Heart left ventricle (tissue), 16 donors: Measurements from ENCODE around the gene ST8SIA6. TPM values are rescaled to one million over a fixed set of nuclear protein-coding genes. Genes with fewer than 3 reads are reported as not detected.

Source experiments
- ATAC-seq, 4 donors: fragments of 200-7000 bp; cut with Tn5 transposase; one replicate each; pipeline ENCODE4 v1.9.1; 2020 to 2022; ENCODE audit warnings: moderate library complexity in 4 of 4, mild to moderate bottlenecking in 3 of 4, moderate number of reproducible peaks in 1 of 4
- DNase-seq, 5 donors: peaks; one replicate each; pipeline ENCODE4 v3.0.0-alpha.2; 2020
- H3K27ac ChIP-seq, 12 donors: fragments of 200-600 bp; sonication (generic) in 4 of 12; one replicate each; pipeline versions ENCODE4 v1.5.0 to v1.8.0; 2016 to 2022; ENCODE audit warnings: mild to moderate bottlenecking in 2 of 12
- H3K27me3 ChIP-seq, 9 donors: fragments of 200-600 bp; sonication (generic) in 2 of 9; one replicate each; pipeline versions ENCODE4 v1.5.1 to v1.8.0; 2016 to 2022; ENCODE audit warnings: mild to moderate bottlenecking in 3 of 9
- H3K36me3 ChIP-seq, 9 donors: fragments of 200-600 bp; sonication (generic) in 2 of 9; one replicate each; pipeline versions ENCODE4 v1.5.0 to v1.8.0; 2018 to 2022; ENCODE audit warnings: mild to moderate bottlenecking in 2 of 9
- H3K4me1 ChIP-seq, 12 donors: fragments of 200-600 bp; sonication (generic) in 4 of 12; one replicate each; pipeline versions ENCODE4 v1.5.0 to v1.8.0; 2016 to 2022; ENCODE audit warnings: mild to moderate bottlenecking in 3 of 12
- H3K4me3 ChIP-seq, 12 donors: fragments of 200-600 bp; sonication (generic) in 4 of 12; one replicate each; pipeline versions ENCODE4 v1.5.0 to v1.8.0; 2017 to 2022; ENCODE audit warnings: mild to moderate bottlenecking in 9 of 12, moderate library complexity in 4 of 12
- H3K9me3 ChIP-seq, 12 donors: fragments of 200-600 bp; sonication (generic) in 4 of 12; one replicate each; pipeline versions ENCODE4 v1.5.0 to v1.8.0; 2016 to 2022; ENCODE audit warnings: mild to moderate bottlenecking in 1 of 12
- POLR2A ChIP-seq, 2 donors: fragments of 450-650 bp; IDR thresholded peaks; one replicate each; pipeline ENCODE4 v1.6.1; 2017; ENCODE audit warnings: antibody characterized with exemption in 2 of 2, mild to moderate bottlenecking in 2 of 2, moderate library complexity in 2 of 2
- WGBS, 4 donors: extraction: QIAGEN DNeasy Blood & Tissue Kit in 2 of 4; methylation state at CpG; one replicate each; pipeline versions ENCODE4 v1.1.5 to v1.1.7; 2013 to 2018; 5-methylcytosine and 5-hydroxymethylcytosine counted together
- intact Hi-C, 10 donors: fragments of 100-400 bp; cut with DNase I; formaldehyde crosslinking; loops; one replicate each; pipeline versions ENCODE4 v1.11.1 to v1.14.2; 2022
- polyA plus RNA-seq, 2 donors: library from polyadenylated mRNA; stranded (reverse); fragments of 200-250 nt; gene quantifications; one replicate each; pipeline ENCODE4 v1.2.3, GENCODE V29; 2013
- total RNA-seq, 9 donors: library from RNA; depleted of rRNA in 2 of 9; stranded (reverse); fragments of >200 nt in 2 of 9; fragmentation: NEBNext Ultra II Directional in 3 of 9; extraction: Animal tissue kit (Norgen Biotek cat#: 25700) in 3 of 9; gene quantifications; one replicate each; pipeline versions ENCODE4 v1.1.0 to v1.2.4, GENCODE V29; 2016 to 2023
- TF ChIP-seq, protein P1 (sequence below), 12 donors: fragments of 200-600 bp; sonication (generic) in 4 of 12; IDR thresholded peaks; one replicate each; pipeline versions ENCODE4 v1.5.0 to v1.8.0; 2018 to 2022; ENCODE audit warnings: antibody characterized with exemption in 12 of 12, mild to moderate bottlenecking in 5 of 12
- donor health status: ischemic (EF 13 %, LVEDD 7.1; RV severe dilation, severe dysfunction).
- donor health status: healthy with polysubstance abuse.
- donor health status: DM: no; HTN: yes; CAD: no.
- donor health status: DM: no; HTN: no; CAD: no.
- donor health status: ischemic (EF 25% LVEDD 6.9; RV normal size, moderate dysfunction).
- donor health status: ischemic (EF 25% LVEDD 5.7; RV mildly dilated, moderate dysfunction).
- donor health status: healthy.
- donor health status: DM: yes; HTN: yes; CAD: no.
- donor health status: ischemic (EF 35%, LVEDD 5.7; RV mildly dilated, moderate dysfunction).
- donor health status: nonischemic (EF 11% LVEDD 7.7; RV severe dilation, severe dysfunction).
- donor health status: DM: yes; HTN: yes; CAD: no.
- donor health status: PGD.
- donor health status: ischemic (EF 29% LVEDD 5.4; RV normal size, mild dysfunction).
- donor health status: nonischemic (EF 23%, LVEDD 6.1; RV moderate dilation, normal function).

Gene ST8SIA6
- total and polyA plus RNA-seq, 11 donors = 0.80 to 10.1 (median 5.0) TPM

DNA sequence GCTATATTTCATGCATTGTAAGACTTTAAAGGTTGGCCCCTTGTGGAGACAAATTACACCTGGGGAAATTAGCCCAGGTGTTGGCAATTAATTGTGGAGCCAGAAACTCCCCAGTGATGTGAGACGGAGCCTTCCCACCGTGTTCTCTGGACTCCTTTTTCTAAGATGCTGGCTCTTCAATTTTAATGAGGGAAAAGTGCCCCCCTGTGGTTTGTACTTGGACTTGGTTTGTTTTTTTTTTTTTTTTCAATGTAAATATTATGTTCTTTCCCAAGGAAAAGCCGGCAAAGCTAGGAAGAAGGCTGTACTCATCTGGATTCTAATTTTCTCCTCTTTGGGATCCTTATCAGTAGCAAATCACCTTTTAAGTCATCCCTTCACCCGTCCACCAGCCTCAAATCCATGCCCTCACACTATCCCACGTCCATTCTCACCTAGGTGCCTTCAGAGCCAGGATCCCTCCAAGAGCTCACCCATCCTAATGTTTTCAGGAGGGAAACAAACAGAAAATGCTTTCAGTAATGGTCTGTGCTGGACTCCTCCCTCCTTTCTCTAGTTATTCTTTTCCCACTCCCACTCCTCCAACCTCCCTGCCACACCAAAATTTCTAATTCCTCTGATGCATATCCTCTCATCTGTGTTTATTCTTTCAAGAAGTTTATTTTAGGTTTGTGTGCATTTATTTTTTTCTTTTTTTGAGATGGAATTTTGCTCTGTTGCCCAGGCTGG lies 20.4 kb upstream of the ST8SIA6 start:
- ATAC-seq (no peak), DNase-seq (no peak)
- no peaks in the 10 kb centered on the region for H3K36me3 ChIP-seq

GRCh38 chr10:17473228-17473950 lies 19.0 kb upstream of the ST8SIA6 start:
- Histone ChIP-seq H3K4me1 (peaks cover 0 to 12% (median 0%) of the 10 kb centered on the region in 12 donors), H3K27ac (no peak overlapping the region), H3K36me3 (no peaks in the 10 kb centered on the region), H3K4me3 (no peak overlapping the region), H3K9me3 (no peaks in the 10 kb centered on the region), H3K27me3 (peaks cover 0 to 11% (median 0%) of the 10 kb centered on the region in 9 donors)
- DNase-seq = no peak
- WGBS, 4 donors = 56 to 60% (median 59%) methylated on average over 11 of the region's 11 CpGs
- intact Hi-C loops = no loop called here
- no peak for ATAC-seq
- TF ChIP-seq POLR2A (IDR thresholded peaks at IDR 0.05) = no peak
- TF ChIP-seq, protein P1, sequence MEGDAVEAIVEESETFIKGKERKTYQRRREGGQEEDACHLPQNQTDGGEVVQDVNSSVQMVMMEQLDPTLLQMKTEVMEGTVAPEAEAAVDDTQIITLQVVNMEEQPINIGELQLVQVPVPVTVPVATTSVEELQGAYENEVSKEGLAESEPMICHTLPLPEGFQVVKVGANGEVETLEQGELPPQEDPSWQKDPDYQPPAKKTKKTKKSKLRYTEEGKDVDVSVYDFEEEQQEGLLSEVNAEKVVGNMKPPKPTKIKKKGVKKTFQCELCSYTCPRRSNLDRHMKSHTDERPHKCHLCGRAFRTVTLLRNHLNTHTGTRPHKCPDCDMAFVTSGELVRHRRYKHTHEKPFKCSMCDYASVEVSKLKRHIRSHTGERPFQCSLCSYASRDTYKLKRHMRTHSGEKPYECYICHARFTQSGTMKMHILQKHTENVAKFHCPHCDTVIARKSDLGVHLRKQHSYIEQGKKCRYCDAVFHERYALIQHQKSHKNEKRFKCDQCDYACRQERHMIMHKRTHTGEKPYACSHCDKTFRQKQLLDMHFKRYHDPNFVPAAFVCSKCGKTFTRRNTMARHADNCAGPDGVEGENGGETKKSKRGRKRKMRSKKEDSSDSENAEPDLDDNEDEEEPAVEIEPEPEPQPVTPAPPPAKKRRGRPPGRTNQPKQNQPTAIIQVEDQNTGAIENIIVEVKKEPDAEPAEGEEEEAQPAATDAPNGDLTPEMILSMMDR (IDR thresholded peaks at IDR 0.05) = no peak

More for the DNA sequence above, 20.4 kb upstream of the ST8SIA6 start:
- Histone ChIP-seq H3K27ac (no peak overlapping the region), H3K4me3 (no peak overlapping the region), H3K4me1 (peaks cover 0 to 12% (median 0%) of the 10 kb centered on the region in 12 donors), H3K9me3 (no peaks in the 10 kb centered on the region), H3K27me3 (peaks cover 0 to 10% (median 0%) of the 10 kb centered on the region in 9 donors)
- TF ChIP-seq, protein P1 (IDR thresholded peaks at IDR 0.05) = peak in 3 of 12 donors; percentile 10 to 34 (median 18)
- TF ChIP-seq POLR2A (IDR thresholded peaks at IDR 0.05) = no peak
- 35 to 45% (median 36%) methylated on average over 5 of the region's 5 CpGs for WGBS, 4 donors
- intact Hi-C loops = no loop called here

DNA sequence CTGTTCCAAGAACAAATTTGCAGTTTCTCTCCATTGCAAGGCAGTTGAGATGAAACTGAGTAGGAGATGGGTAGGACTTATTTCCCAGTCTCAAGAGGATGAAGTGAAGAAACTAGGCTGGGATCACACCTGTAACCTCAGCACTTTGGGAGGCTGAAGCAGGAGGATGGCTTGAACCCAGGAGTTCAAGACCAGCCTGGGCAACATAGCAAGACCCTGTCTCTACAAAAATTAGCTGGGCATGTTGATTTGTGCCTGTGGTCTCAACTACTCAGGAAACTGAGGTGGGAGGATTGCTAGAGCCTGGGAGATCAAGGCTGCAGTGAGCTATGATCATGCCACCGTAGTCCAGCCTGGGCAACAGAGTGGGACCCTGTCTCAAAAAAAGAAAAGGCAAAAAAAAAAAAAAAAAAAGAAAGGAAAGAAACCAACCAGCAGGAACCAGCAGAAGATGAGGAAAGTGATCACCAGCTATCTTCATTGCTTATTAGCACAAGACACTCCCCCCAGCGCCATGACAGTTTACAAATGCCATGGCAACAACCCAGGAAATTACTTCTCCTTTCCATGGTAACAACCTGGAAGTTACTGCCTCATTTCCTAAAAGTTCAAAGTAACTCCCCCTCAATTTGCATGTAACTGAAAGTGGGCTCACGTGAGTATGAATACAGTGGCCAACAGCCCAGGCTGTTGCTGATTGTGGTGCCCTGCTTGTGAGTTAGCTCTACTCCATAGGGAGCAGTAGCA lies 18.3 kb upstream of the ST8SIA6 start:
- Histone ChIP-seq H3K4me1 (peaks cover 0 to 12% (median 0%) of the 10 kb centered on the region in 12 donors), H3K27me3 (peaks cover 0 to 13% (median 0%) of the 10 kb centered on the region in 9 donors), H3K4me3 (no peak overlapping the region), H3K27ac (no peak overlapping the region), H3K9me3 (no peaks in the 10 kb centered on the region), H3K36me3 (no peaks in the 10 kb centered on the region)
- DNase-seq (no peak), ATAC-seq (no peak)
- intact Hi-C loops = no loop called here
- TF ChIP-seq POLR2A (IDR thresholded peaks at IDR 0.05) = no peak
- TF ChIP-seq, protein P1 (IDR thresholded peaks at IDR 0.05) = no peak
- WGBS, 4 donors = 76 to 86% (median 82%) methylated on average over 3 of the region's 3 CpGs

DNA sequence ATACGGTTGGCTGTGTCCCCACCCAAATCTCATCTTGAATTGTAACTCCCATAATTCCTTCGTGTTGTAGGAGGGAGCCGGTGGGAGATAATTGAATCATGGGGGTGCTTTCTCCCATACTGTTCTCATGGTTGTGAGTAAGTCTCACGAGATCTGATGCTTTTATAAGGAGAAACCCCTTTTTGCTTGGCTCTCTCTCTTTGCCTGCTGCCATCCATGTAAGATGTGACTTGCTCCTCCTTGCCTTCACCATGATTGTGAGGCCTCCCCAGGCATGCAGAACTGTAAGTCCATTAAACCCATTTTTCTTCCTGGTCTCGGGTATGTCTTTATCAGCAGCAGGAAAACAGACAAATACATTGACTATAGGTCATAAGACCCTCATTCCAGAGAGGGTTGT lies 15.9 kb upstream of the ST8SIA6 start:
- Histone ChIP-seq H3K27me3 (peaks cover 0 to 13% (median 0%) of the 10 kb centered on the region in 9 donors), H3K36me3 (no peaks in the 10 kb centered on the region), H3K27ac (no peak overlapping the region), H3K4me1 (peaks cover 0 to 6% (median 0%) of the 10 kb centered on the region in 12 donors), H3K9me3 (no peaks in the 10 kb centered on the region), H3K4me3 (no peak overlapping the region)
- intact Hi-C loops = no loop called here
- no peak for ATAC-seq
- TF ChIP-seq, protein P1 (IDR thresholded peaks at IDR 0.05) = no peak
- TF ChIP-seq POLR2A (IDR thresholded peaks at IDR 0.05) = no peak
- 95 to 97% (median 96%) methylated on average over 5 of the region's 5 CpGs for WGBS, 4 donors
- no peak for DNase-seq
